Loucy (cell line): ENCODE results near the gene ADISSP.

Experiments
- H2AFZ ChIP-seq: fragments of 200-600 bp; sonication (generic); 2 replicates; pipeline ENCODE4 v1.6.0; 2016; ENCODE audit warnings: antibody characterized with exemption, mild to moderate bottlenecking, low read length, moderate library complexity
- H3F3A ChIP-seq: fragments of 200-600 bp; 2 replicates; pipeline ENCODE4 v1.6.0; 2016; ENCODE audit warnings: antibody characterized with exemption, low read depth, mild to moderate bottlenecking
- H3K27me3 ChIP-seq: fragments of 200-600 bp; sonication (generic); 2 replicates; pipeline ENCODE4 v1.6.1; 2014; ENCODE audit warnings: low read length, mild to moderate bottlenecking; ENCODE audit not compliant: insufficient read depth, poor library complexity, severe bottlenecking
- H3K36me3 ChIP-seq: fragments of 200-600 bp; sonication (generic); 2 replicates; pipeline ENCODE4 v1.6.1; 2016; ENCODE audit warnings: low read length; ENCODE audit not compliant: insufficient read depth
- H3K4me1 ChIP-seq: fragments of 200-600 bp; sonication (generic); 2 replicates; pipeline ENCODE4 v1.5.1; 2014; ENCODE audit warnings: low read length, mild to moderate bottlenecking; ENCODE audit not compliant: insufficient read depth, poor library complexity, severe bottlenecking
- H3K4me2 ChIP-seq: fragments of 200-600 bp; sonication (generic); 2 replicates; pipeline ENCODE4 v1.6.0; 2014; ENCODE audit warnings: antibody characterized with exemption, low read length, low read depth, mild to moderate bottlenecking; ENCODE audit not compliant: poor library complexity, severe bottlenecking
- H3K4me3 ChIP-seq: fragments of 200-600 bp; sonication (generic); 2 replicates; pipeline ENCODE4 v1.5.1; 2014; ENCODE audit warnings: low read length, mild to moderate bottlenecking, mixed read lengths; ENCODE audit not compliant: poor library complexity, severe bottlenecking
- H3K79me2 ChIP-seq: fragments of 200-600 bp; sonication (generic); 2 replicates; pipeline ENCODE4 v1.6.1; 2014; ENCODE audit warnings: low read length; ENCODE audit not compliant: insufficient read depth
- H3K9ac ChIP-seq: fragments of 200-600 bp; sonication (generic); 2 replicates; pipeline ENCODE4 v1.6.0; 2014; ENCODE audit warnings: mild to moderate bottlenecking, low read depth, low read length, moderate library complexity; ENCODE audit not compliant: poor library complexity, severe bottlenecking
- H3K9me2 ChIP-seq: fragments of 200-600 bp; sonication (generic); replicated peaks from 2 replicates; pipeline ENCODE4 v1.6.1; 2016; ENCODE audit warnings: low read depth, low read length, mixed read lengths
- H3K9me3 ChIP-seq: fragments of 200-600 bp; sonication (generic); 2 replicates; pipeline ENCODE4 v1.6.1; 2014; ENCODE audit warnings: mild to moderate bottlenecking, antibody characterized with exemption, low read length, low read depth; ENCODE audit not compliant: insufficient read depth
- H4K20me1 ChIP-seq: fragments of 200-600 bp; sonication (generic); 2 replicates; pipeline ENCODE4 v1.6.0; 2014; ENCODE audit warnings: antibody characterized with exemption, low read length, mild to moderate bottlenecking; ENCODE audit not compliant: insufficient read depth, poor library complexity, severe bottlenecking
- EZH2phosphoT487 ChIP-seq: fragments of 200-600 bp; IDR thresholded peaks from 2 replicates; pipeline ENCODE4 v1.6.1; 2018; ENCODE audit warnings: antibody characterized with exemption, mild to moderate bottlenecking, moderate library complexity, borderline replicate concordance
- TF ChIP-seq, protein P1 (sequence below): fragments of 200-600 bp; sonication (generic); conservative IDR thresholded peaks from 2 replicates; pipeline ENCODE4 v1.5.1; 2014; ENCODE audit warnings: mild to moderate bottlenecking, antibody characterized with exemption, low read length

ADISSP gene

DNA sequence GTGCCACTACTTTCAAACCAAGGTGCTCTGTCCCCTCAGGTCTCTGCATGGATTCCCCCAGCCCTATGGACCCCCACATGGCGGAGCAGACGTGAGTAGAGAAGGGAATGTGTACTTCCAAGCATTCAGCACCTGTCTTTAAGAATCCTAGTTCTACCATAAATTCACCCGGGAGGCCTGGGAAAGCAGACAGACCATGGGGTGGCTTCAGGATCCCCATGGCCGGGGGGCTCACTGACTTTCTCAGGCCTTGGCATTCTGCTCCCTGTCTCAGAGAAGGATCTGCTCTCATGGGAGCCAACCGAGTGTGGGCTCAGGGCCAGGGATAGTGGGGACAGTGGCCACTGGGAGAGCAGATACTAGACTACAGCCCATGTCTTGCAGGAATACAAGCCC is 30.8 kb upstream of the ADISSP start:
- Histone ChIP-seq H3K4me2 (peak overlapping the region; percentile 88), H4K20me1 (peaks cover 31% of the 10 kb centered on the region), H3K27me3 (no peaks in the 10 kb centered on the region), H2AFZ (no peak overlapping the region), H3K79me2 (peaks cover 59% of the 10 kb centered on the region), H3K9me2 (no peaks in the 10 kb centered on the region), H3F3A (no peaks in the 10 kb centered on the region), H3K36me3 (peaks cover 34% of the 10 kb centered on the region; the same call in 1 of the 2 replicates), H3K4me1 (peaks cover 45% of the 10 kb centered on the region), H3K9me3 (no peaks in the 10 kb centered on the region), H3K4me3 (peak overlapping the region; percentile 98), H3K9ac (peak overlapping the region; percentile 91)
- TF ChIP-seq, protein P1, sequence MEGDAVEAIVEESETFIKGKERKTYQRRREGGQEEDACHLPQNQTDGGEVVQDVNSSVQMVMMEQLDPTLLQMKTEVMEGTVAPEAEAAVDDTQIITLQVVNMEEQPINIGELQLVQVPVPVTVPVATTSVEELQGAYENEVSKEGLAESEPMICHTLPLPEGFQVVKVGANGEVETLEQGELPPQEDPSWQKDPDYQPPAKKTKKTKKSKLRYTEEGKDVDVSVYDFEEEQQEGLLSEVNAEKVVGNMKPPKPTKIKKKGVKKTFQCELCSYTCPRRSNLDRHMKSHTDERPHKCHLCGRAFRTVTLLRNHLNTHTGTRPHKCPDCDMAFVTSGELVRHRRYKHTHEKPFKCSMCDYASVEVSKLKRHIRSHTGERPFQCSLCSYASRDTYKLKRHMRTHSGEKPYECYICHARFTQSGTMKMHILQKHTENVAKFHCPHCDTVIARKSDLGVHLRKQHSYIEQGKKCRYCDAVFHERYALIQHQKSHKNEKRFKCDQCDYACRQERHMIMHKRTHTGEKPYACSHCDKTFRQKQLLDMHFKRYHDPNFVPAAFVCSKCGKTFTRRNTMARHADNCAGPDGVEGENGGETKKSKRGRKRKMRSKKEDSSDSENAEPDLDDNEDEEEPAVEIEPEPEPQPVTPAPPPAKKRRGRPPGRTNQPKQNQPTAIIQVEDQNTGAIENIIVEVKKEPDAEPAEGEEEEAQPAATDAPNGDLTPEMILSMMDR, result no peak
- TF ChIP-seq EZH2phosphoT487, result no peak

DNA sequence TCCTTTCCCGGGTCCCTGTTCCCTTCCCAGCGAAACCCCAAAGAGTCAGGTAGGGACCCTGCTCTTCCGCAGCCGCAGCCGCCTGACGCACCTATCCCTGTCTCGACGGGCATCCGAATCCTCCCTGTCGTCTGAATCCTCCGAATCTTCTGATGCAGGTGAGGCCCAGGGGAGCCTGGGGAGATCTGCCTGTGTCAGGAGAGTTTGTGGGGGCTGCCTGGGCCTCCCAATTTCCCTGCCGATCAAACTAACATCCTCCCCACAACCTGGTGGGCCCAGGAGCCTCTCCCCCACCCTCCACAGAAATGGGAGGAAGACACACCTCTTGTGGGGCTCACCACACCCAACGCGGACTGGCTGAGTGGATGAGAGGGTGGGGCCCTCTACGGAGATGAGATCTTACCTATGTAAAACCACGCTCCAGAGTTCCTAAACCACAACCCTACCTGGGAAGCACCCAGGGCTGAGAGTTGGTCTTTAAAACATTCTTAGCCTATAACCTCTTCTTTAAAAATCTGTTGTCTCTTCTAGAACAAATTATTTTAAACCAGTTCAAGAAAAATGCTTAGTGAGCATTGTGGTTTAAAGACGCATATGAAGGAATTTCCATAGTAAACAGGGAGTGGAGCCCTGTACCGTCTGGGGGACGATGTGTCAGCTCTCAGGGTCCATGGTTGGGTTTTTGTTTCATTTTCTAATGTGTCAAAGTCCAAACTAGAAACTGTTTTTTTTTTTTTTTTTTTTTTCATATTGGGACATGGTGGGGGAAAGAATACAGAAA is 30.2 kb upstream of the ADISSP start:
- Histone ChIP-seq H3K4me2 (peak overlapping the region; percentile 88), H3K4me1 (peaks cover 45% of the 10 kb centered on the region), H3K9me3 (no peaks in the 10 kb centered on the region), H3K79me2 (peaks cover 59% of the 10 kb centered on the region), H2AFZ (no peak overlapping the region), H3K4me3 (peak overlapping the region; percentile 98), H3K9me2 (no peaks in the 10 kb centered on the region), H3K27me3 (no peaks in the 10 kb centered on the region), H3K9ac (peak overlapping the region; percentile 91), H3K36me3 (peaks cover 28% of the 10 kb centered on the region; the same call in 1 of the 2 replicates), H3F3A (no peaks in the 10 kb centered on the region), H4K20me1 (peaks cover 31% of the 10 kb centered on the region)
- TF ChIP-seq, protein P1, result no peak
- no peak for TF ChIP-seq EZH2phosphoT487

DNA sequence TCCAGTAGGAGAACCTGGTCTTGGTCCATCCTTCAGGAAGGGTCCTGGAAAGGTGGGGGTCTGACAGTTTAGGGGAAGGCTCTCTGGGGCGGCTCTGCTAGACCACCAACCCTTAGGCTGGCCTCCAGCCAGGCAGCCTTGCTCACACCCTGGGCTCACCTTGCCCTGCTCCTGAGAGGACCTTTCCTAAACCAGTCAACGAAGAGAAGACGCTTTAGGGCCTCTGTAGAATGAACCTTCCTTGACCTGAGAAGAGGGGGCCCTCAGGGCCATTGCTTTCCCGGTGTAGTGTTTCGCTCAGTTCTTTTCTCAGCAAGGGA is 29.6 kb upstream of the ADISSP start:
- H3K4me3 ChIP-seq, result peak overlapping the region; percentile 98
- H3K79me2 ChIP-seq, result peaks cover 59% of the 10 kb centered on the region
- no peak overlapping the region for H2AFZ ChIP-seq
- H3K4me1 ChIP-seq, result peaks cover 45% of the 10 kb centered on the region
- H3K27me3 ChIP-seq, result no peaks in the 10 kb centered on the region
- TF ChIP-seq, protein P1, result no peak
- TF ChIP-seq EZH2phosphoT487, result no peak
- H4K20me1 ChIP-seq, result peaks cover 31% of the 10 kb centered on the region
- H3K9me3 ChIP-seq, result no peaks in the 10 kb centered on the region
- H3K36me3 ChIP-seq, result peaks cover 22% of the 10 kb centered on the region; the same call in 1 of the 2 replicates
- H3K9me2 ChIP-seq, result no peaks in the 10 kb centered on the region
- peak overlapping the region; percentile 88 for H3K4me2 ChIP-seq
- H3F3A ChIP-seq, result no peaks in the 10 kb centered on the region
- peak overlapping the region; percentile 91 for H3K9ac ChIP-seq
